SK-N-SH treated with all-trans-retinoic acid at 6 μM for 48 hours (cell line): ENCODE data around the gene CELSR2.

Source experiments
- ATAC-seq: fragments of 200-7000 bp; cut with Tn5 transposase; 3 replicates; pipeline ENCODE4 v1.9.1; 2020; ENCODE audit warnings: mild to moderate bottlenecking, moderate library complexity
- BACH2 ChIP-seq: fragments of 250-450 bp; sonication (Bioruptor Pico); IDR thresholded peaks from 2 replicates; pipeline ENCODE4 v1.9.0; 2021; ENCODE audit warnings: mild to moderate bottlenecking, borderline replicate concordance
- CREB5 ChIP-seq: fragments of 250-450 bp; sonication (Bioruptor Pico); IDR thresholded peaks from 2 replicates; pipeline ENCODE4 v1.5.1; 2020; ENCODE audit warnings: low read depth, mild to moderate bottlenecking, moderate library complexity
- CSDC2 ChIP-seq: fragments of 250-450 bp; sonication (Bioruptor Pico); IDR thresholded peaks from 2 replicates; pipeline ENCODE4 v1.5.0; 2020; ENCODE audit warnings: mild to moderate bottlenecking, moderate library complexity
- CSRNP3 ChIP-seq: fragments of 250-450 bp; sonication (Bioruptor Pico); IDR thresholded peaks from 2 replicates; pipeline ENCODE4 v1.5.1; 2021; ENCODE audit warnings: mild to moderate bottlenecking, moderate library complexity
- ESRRG ChIP-seq: fragments of 250-450 bp; sonication (Bioruptor Pico); IDR thresholded peaks from 2 replicates; pipeline ENCODE4 v1.6.1; 2021; ENCODE audit warnings: mild to moderate bottlenecking
- GLIS3 ChIP-seq: fragments of 250-450 bp; sonication (Bioruptor Pico); IDR thresholded peaks from 2 replicates; pipeline ENCODE4 v1.5.0; 2020; ENCODE audit warnings: mild to moderate bottlenecking, moderate library complexity
- ISL1 ChIP-seq: fragments of 250-450 bp; sonication (Bioruptor Pico); IDR thresholded peaks from 2 replicates; pipeline ENCODE4 v2.1.2; 2022; ENCODE audit warnings: mild to moderate bottlenecking, moderate library complexity
- OSR1 ChIP-seq: fragments of 250-450 bp; sonication (Bioruptor Pico); IDR thresholded peaks from 2 replicates; pipeline ENCODE4 v1.8.0; 2022; ENCODE audit warnings: moderate library complexity, mild to moderate bottlenecking, inconsistent platforms
- PATZ1 ChIP-seq: fragments of 250-450 bp; sonication (Bioruptor Pico); IDR thresholded peaks from 2 replicates; pipeline ENCODE4 v1.8.0; 2020; ENCODE audit warnings: mild to moderate bottlenecking, moderate library complexity, borderline replicate concordance
- POU6F1 ChIP-seq: fragments of 250-450 bp; sonication (Bioruptor Pico); IDR thresholded peaks from 2 replicates; pipeline ENCODE4 v1.8.0; 2021; ENCODE audit warnings: low read depth, mild to moderate bottlenecking, moderate library complexity, borderline replicate concordance
- PPARA ChIP-seq: fragments of 250-450 bp; sonication (Bioruptor Pico); IDR thresholded peaks from 2 replicates; pipeline ENCODE4 v1.5.0; 2020; ENCODE audit warnings: mild to moderate bottlenecking, borderline replicate concordance
- RARB ChIP-seq: fragments of 250-450 bp; sonication (Bioruptor Pico); IDR thresholded peaks from 2 replicates; pipeline ENCODE4 v1.8.0; 2021; ENCODE audit warnings: mild to moderate bottlenecking, moderate library complexity
- SNAI2 ChIP-seq: fragments of 250-450 bp; sonication (Bioruptor Pico); IDR thresholded peaks from 2 replicates; pipeline ENCODE4 v1.5.0; 2020; ENCODE audit warnings: mild to moderate bottlenecking, moderate library complexity
- TSHZ2 ChIP-seq: fragments of 250-450 bp; sonication (Bioruptor Pico); IDR thresholded peaks from 2 replicates; pipeline ENCODE4 v1.5.0; 2020; ENCODE audit warnings: mild to moderate bottlenecking, moderate library complexity
- ZC3H10 ChIP-seq: fragments of 250-450 bp; sonication (Bioruptor Pico); IDR thresholded peaks from 2 replicates; pipeline ENCODE4 v1.5.1; 2021; ENCODE audit warnings: mild to moderate bottlenecking, moderate library complexity
- ZFP3 ChIP-seq: fragments of 250-450 bp; sonication (Bioruptor Pico); IDR thresholded peaks from 2 replicates; pipeline ENCODE4 v1.5.0; 2020; ENCODE audit warnings: mild to moderate bottlenecking, moderate library complexity
- ZFP30 ChIP-seq: fragments of 450-650 bp; formaldehyde crosslinking; IDR thresholded peaks from 2 replicates; pipeline ENCODE4 v1.5.0; 2022; ENCODE audit warnings: mild to moderate bottlenecking, moderate library complexity
- ZNF565 ChIP-seq: fragments of 450-650 bp; formaldehyde crosslinking; conservative IDR thresholded peaks from 2 replicates; pipeline ENCODE4 v1.5.0; 2020; ENCODE audit warnings: low read depth, mild to moderate bottlenecking, moderate library complexity
- ZNF8 ChIP-seq: fragments of 450-650 bp; formaldehyde crosslinking; IDR thresholded peaks from 2 replicates; pipeline ENCODE4 v1.5.0; 2020; ENCODE audit warnings: mild to moderate bottlenecking, moderate library complexity

CELSR2 gene

GRCh38 chr1:109267743-109268300 lies 18.5 kb downstream of the CELSR2 start:
- no peak for TF ChIP-seq TSHZ2
- no peak for TF ChIP-seq CSRNP3 (CRISPR knock-in tag)
- no peak for TF ChIP-seq ZFP30 (CRISPR knock-in tag)
- TF ChIP-seq BACH2 (CRISPR knock-in tag) = no peak
- no peak for TF ChIP-seq ESRRG (CRISPR knock-in tag)
- no peak for TF ChIP-seq POU6F1 (CRISPR knock-in tag)
- TF ChIP-seq GLIS3 (CRISPR knock-in tag) = no peak
- no peak for TF ChIP-seq PATZ1
- TF ChIP-seq ZNF8 (CRISPR knock-in tag) = no peak
- TF ChIP-seq ISL1 = no peak
- no peak for TF ChIP-seq RARB (CRISPR knock-in tag)
- no peak for TF ChIP-seq ZNF565 (CRISPR knock-in tag)
- no peak for TF ChIP-seq CREB5 (CRISPR knock-in tag)
- no peak for TF ChIP-seq SNAI2 (CRISPR knock-in tag)
- TF ChIP-seq ZC3H10 = no peak
- TF ChIP-seq PPARA = no peak
- no peak for TF ChIP-seq OSR1 (CRISPR knock-in tag)
- no peak for ATAC-seq

- no peak for TF ChIP-seq CSDC2 (CRISPR knock-in tag)
- TF ChIP-seq BACH2 (CRISPR knock-in tag) = no peak
These were observed 19.3 kb downstream of the CELSR2 start for GRCh38 chr1:109268431-109269211.

GRCh38 chr1:109269212-109269980 lies 20.1 kb downstream of the CELSR2 start:
- TF ChIP-seq GLIS3 (CRISPR knock-in tag) = no peak
- TF ChIP-seq ZFP30 (CRISPR knock-in tag) = no peak
- no peak for TF ChIP-seq SNAI2 (CRISPR knock-in tag)
- no peak for TF ChIP-seq POU6F1 (CRISPR knock-in tag)
- TF ChIP-seq ZFP3 = no peak
- TF ChIP-seq ZNF8 (CRISPR knock-in tag) = no peak
- no peak for TF ChIP-seq CREB5 (CRISPR knock-in tag)
- ATAC-seq = no peak

More at GRCh38 chr1:109268431-109269211, 19.3 kb downstream of the CELSR2 start:
- ATAC-seq = no peak
